ENCODE measurements around the gene ADPRH.
A peak's percentile ranks its signal among the peaks of the same experiment; 100 is the strongest.
"Not testable (repeated sequence)": the region's sequence is repeated elsewhere in the genome, so short reads cannot be mapped to it uniquely, and the experiment has no call there.

ADPRH gene

GRCh38 chr3:119579366-119580066, at the start of gene ADPRH:
TSS of gene ADPRH (plus strand) at chr3:119579492. CDS start at chr3:119582170, 2,678 bp downstream.
- peak; percentile 62 for DNase-seq

DNA sequence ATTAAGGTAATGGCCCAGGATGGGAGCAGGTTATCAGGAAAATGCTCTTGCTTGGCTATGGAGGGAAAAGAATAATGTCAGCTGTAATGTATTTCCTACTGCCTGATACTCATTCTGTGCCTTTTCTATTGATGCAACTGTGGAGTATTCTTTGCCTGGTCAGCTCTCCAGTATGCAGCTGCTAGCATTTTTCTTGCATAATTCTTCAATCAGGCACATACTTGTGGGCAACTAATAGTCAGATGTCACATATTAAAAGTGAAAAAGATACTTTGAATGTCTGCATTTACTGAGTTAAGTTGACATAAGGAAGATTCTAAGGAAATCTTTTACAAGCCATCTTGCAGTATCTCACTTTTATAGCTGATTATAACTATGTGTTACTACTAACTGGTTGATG, 49.4 kb upstream of the ADPRH start:
- DNase-seq: no peak

GRCh38 chr3:119530456-119530855, 48.8 kb upstream of the ADPRH start:
- no peak for DNase-seq

DNA sequence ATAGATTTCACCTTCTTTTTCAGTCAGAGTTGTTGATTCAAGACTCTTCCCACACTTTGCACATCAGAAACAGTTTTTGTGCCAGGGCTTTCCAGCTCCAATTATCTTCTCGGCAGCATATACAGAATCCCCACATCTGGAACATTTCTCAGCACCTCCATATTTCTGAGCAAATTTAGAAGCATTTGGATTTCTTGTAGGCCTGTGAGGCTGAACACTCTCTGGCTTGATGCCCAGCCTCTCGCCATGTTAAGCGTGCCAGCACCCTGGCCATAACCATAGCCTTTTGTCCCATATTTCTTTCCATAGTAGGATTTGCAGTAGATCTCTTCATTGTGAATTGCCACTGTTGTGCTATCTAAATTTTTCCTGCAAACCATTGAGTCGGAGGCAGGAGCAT, 48.1 kb upstream of the ADPRH start:
- no peak for DNase-seq

- DNase-seq: no peak
These were observed 45.0 kb upstream of the ADPRH start for GRCh38 chr3:119534296-119534695.

- DNase-seq: peak; percentile 33
These were observed 42.5 kb upstream of the ADPRH start for GRCh38 chr3:119536757-119537156.

DNA sequence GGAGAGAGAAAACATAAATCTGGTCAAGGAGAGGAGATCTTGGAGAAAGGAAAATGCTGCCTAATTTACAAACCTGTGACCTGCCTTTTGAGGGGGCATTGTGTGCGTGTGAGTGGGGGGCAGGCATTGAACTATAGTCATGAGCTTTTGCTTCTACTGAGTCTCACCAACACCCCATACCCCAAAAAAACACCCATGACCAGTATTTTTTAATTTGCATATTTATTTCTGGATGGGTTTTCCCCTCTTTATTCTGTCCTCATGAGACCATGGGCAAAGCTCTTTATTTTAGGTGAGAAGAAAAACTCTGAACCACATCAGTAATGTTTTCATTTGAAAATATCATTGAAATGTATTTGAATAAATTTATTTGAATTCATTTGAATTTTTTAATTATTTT, 40.5 kb upstream of the ADPRH start:
- no peak for DNase-seq

DNA sequence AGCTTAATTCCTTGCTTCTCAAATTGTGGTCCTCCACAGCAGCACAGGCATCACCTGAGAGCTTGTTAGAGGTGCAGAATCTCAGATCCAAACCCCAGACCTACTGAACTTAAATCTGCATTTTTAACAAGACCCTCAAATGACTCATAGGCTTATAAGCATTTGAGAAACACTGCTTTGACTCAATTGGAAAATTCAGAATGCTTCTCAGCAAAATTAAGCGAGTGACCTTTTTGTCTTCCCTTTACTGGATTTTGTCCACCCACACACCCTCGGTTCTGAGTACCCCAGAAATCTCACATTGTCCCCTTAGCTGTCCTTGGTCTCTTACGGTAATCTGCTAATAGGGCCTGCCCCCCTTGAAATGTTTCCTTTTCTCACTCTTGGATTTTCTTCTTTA, 37.7 kb upstream of the ADPRH start:
- DNase-seq: no peak

GRCh38 chr3:119542168-119542767, 37.0 kb upstream of the ADPRH start:
- no peak for DNase-seq

DNA sequence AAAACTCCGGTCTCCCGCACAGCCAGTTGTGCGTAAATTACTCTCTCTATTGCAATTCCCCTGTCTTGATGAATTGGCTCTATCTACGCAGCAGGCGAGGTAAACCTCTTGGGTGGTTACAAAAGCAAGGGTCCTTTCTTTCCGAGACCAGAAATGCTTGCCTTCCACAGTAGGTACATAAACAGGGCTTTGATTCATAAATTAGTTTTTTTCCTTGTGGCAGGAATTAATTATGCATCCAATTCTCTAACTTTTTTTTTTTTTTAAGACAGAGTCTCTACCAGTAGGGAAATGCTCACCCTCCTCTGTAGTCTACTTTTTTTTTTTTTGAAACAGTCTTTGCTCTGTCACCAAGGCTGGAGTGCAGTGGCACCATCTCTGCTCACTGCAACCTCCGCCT, 36.1 kb upstream of the ADPRH start:
- DNase-seq: no peak

GRCh38 chr3:119547227-119547626, 32.1 kb upstream of the ADPRH start:
- no peak for DNase-seq

DNA sequence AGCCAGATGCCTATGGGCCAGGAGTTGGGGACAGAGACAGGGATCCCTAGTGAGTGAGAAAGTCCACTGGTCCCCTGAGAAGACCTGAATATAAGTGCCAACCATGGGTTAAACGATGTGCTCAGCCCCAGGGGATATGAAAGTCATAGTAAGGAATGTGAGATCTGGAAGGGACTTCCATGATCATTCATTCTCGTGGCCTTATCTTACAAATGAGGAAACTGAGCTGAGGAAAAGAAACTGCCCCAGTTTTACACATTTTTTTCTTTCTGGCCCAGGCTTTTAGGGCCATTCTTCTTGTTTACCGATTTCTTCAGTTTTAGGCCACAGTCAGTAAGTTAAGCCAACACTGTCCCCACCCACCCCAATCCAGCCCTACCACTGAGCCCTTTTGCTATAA, 31.0 kb upstream of the ADPRH start:
- no peak for DNase-seq

DNA sequence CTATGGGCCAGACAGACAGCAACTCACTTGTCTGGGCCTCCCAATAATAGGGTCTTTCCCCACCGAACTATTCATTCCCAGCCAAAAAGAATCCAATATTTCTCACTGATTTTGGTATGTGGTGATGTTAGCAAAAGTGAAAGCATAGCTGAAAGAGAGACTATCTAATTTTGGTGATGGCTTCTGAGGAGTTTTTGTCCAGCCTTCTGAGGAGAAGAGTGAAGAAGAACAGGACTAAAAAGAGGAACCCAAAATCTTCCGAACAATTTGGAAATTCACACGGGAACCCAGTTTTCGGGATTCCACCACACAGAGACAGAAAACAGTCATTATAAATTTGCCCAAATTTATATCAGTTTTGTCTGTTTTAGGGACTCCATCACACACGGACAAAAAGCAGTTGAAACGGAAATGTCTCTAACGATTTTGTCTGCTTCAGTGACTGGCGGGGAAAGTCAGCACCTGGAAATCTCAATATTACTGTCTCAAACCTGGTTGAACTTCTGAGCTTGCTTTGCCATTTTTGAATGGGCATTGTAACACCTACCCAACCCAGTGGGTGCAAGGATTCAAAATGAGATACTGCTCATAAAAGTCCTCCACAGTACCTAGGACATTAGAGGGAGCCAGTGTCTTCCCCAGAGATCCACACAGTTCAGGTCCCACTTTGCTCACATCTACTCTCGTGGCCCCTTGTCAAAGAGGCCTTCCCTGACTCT, 28.9 kb upstream of the ADPRH start:
- no peak for DNase-seq

DNA sequence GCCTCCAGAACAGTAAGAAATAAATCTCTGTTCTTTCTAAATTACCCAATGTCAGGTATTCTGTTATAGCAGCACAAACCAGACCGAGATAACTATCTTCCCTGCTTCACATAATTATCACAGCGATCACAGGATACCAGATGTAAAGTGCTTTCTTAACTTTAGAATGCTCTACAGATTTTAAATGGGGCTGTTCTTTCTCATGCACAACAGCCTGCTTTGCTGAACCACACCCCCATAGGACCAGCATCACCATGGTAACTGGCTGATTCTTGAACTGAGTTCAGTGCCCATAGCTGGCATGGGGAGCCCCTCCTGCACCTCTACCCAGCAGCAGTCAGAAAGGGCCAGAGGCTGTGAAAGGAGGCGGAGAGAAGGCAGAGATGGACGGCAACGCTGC, 27.7 kb upstream of the ADPRH start:
- DNase-seq: no peak

- DNase-seq: not testable (repeated sequence)
These were observed 26.4 kb upstream of the ADPRH start for GRCh38 chr3:119552928-119553327.

- DNase-seq: no peak
These were observed 25.4 kb upstream of the ADPRH start for GRCh38 chr3:119553823-119554415.

- no peak for DNase-seq
These were observed 24.0 kb upstream of the ADPRH start for GRCh38 chr3:119555309-119555735.

DNA sequence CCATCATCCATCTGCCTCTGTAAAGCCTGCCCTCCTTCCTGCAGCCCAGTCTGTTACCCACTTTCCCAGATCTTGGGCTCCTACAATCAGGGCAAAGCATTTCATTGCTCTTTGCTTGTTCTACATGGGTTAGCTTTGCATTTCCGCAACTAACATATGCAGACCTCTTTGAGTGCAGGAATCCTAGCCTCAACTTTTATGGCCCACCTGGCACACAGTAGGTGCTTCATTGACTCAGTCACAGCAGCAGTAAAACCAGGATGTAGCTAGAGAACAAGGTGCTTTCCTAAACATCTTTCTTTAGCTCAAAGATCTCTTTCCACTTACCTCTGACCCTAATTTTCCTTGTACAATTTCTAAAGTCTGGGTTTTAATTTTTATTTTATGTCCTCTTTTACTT, 23.4 kb upstream of the ADPRH start:
- DNase-seq: no peak

- no peak for DNase-seq
These were observed 22.0 kb upstream of the ADPRH start for GRCh38 chr3:119557192-119557876.

DNA sequence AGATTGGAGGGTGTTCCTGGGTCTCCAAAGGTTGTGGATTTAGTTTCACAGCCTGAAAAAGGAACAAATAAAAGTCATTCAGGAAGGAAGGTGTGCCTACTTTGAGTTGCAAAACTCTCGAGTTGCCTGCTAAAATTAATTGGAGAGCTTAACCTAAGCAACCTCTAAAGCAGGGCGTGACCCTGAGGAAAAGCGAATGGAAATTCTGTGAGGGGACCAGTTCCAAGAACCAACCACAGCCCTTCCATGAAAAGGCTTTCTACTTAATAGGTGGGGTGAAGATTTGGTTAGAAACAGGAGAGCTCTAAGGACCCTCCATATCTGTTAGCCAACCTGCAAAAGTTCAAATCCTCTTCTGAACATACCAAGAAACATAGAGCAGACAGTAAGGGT, 21.4 kb upstream of the ADPRH start:
- no peak for DNase-seq

DNA sequence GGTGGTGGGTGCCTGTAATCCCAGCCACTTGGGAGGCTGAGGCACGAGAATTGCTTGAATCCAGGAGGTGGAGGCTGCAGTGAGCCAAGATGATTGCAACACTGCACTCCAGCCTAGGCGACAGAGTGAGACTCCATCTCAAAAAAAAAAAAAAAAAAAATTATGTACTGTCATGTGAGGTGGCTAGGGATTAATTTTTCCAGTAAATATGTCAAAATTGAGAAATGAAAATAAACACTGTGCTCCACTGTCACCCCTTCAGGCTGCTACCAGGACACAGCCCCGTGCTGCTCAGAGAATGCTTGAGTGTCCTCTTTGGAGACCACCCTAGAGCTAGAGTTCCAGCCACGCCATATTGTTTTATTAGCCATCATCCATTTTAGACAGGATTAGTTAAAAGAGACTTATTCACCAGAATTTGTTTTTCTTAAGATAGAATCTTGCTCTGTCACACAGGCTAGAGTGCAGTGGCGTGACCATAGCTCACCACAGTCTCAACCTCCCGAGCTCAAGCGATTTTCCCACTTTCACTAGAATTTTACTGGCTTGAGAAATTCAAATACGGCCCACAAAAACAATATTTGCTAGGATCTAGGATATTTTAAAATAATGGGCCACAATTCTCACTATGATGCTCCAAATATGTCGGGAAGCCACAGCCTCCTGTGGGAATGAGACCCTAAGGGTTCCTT, 20.5 kb upstream of the ADPRH start:
- DNase-seq: no peak

DNA sequence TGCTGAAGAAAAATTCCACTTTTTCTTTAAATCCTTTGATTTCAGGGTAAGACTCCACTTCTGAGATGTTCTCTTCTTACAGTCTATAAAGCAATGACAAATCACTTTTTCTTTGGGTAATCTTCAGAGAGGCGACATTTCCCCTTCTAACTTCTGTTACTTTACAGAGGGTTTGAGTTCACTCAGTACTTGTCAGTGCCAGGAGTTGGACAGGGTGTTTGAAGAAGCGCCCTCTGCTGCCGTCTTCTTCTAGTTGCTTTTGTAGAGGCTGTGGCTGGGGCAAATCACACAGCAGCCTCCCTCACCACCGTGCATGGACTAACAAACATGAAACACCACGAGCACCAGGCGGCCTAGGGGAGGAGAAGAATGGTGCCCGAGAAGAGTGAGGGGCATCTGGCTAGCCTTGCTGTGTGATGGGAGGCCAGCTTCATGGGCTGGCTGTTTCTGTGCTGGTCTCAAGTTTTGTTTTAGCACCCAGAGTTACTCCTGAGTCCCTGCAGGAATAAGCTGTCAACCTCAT, 19.8 kb upstream of the ADPRH start, which contains the start of gene CD80:
CD80 (minus strand) TSS at position 174 of the 523 bp plus-strand sequence. CDS start 1,886 bp downstream, outside the sequence.
- peak; percentile 14 for DNase-seq
